Vagina (tissue), 2 donors: ENCODE data around the gene ZBTB16.

Experiments
- CTCF ChIP-seq, 3 experiments: fragments of 450-650 bp in 2 of 3; fragments of 200-600 bp in 1 of 3; sonication (generic) in 1 of 3; IDR thresholded peaks; one replicate each; pipeline ENCODE4 v1.5.1; 2017 to 2019; ENCODE audit warnings: antibody characterized with exemption in 3 of 3, mild to moderate bottlenecking in 2 of 3, moderate library complexity in 2 of 3
- POLR2A ChIP-seq, 2 donors: fragments of 450-650 bp; IDR thresholded peaks; one replicate each; pipeline ENCODE4 v1.6.1; 2017; ENCODE audit warnings: antibody characterized with exemption in 2 of 2, mild to moderate bottlenecking in 2 of 2, moderate library complexity in 2 of 2

- TF ChIP-seq POLR2A (IDR thresholded peaks at IDR 0.05) (no peak), CTCF (IDR thresholded peaks at IDR 0.05) (no peak)
These were observed 119.9 kb downstream of the ZBTB16 start for GRCh38 chr11:114179234-114179941.
